ENCODE measurements around the gene EFNB3.

DNA sequence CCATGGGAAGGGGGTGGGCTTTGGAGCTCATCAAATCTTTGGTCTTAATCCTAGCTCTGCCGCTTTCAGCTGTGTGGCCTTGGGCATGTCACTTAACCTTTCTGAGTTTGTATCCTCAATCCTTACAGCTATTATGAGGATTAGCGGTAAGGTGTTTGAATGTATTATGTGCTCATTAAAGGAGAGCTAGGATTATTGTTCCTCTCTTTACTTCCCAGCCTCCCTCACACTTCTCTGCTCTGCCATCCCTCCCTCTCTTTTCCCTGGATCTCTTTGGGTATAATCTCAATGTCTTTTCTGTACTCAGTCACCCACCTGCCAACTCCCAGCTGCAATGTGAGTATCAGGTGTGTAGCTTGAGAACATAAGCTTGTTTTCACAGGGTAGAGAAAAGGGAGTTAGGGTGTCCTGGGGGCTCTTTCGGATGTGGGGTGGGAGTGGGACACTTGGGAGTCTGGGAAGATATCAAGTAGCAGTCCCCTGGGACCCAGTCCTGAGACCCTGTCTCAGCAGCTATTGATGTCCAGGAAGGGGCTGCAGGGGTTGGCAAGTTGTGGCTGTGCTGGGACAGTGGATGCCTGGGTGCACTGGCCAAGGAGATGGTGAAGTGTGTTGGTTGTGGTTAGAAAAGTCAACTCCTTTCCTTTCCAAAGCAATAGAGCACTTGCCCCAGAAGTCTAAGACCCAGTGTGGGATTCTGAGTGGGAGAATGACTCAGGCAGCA lies 1.8 kb downstream of the EFNB3 start:
- TF ChIP-seq RCOR1 (IDR thresholded peaks at IDR 0.05; ENCODE audit: insufficient replicate concordance, low read length), result no peak
- no peak for TF ChIP-seq POLR2A (IDR thresholded peaks at IDR 0.05; ENCODE audit: low read depth, low read length)
- TF ChIP-seq, protein P1, sequence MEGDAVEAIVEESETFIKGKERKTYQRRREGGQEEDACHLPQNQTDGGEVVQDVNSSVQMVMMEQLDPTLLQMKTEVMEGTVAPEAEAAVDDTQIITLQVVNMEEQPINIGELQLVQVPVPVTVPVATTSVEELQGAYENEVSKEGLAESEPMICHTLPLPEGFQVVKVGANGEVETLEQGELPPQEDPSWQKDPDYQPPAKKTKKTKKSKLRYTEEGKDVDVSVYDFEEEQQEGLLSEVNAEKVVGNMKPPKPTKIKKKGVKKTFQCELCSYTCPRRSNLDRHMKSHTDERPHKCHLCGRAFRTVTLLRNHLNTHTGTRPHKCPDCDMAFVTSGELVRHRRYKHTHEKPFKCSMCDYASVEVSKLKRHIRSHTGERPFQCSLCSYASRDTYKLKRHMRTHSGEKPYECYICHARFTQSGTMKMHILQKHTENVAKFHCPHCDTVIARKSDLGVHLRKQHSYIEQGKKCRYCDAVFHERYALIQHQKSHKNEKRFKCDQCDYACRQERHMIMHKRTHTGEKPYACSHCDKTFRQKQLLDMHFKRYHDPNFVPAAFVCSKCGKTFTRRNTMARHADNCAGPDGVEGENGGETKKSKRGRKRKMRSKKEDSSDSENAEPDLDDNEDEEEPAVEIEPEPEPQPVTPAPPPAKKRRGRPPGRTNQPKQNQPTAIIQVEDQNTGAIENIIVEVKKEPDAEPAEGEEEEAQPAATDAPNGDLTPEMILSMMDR (conservative IDR thresholded peaks at IDR 0.05; ENCODE audit: low read depth, low read length), result no peak
- TF ChIP-seq MAFK (IDR thresholded peaks at IDR 0.05; ENCODE audit: low read depth, low read length), result no peak
- TF ChIP-seq RAD21 (IDR thresholded peaks at IDR 0.05; ENCODE audit: low read length), result no peak
